Measurements from ENCODE around the gene AIM2.
"Not testable (repeated sequence)": the region's sequence is repeated elsewhere in the genome, so short reads cannot be mapped to it uniquely, and the experiment has no call there.

Gene AIM2

GRCh38 chr1:159040893-159041724 is 35.5 kb downstream of the AIM2 start:
- TF ChIP-seq, protein P1, sequence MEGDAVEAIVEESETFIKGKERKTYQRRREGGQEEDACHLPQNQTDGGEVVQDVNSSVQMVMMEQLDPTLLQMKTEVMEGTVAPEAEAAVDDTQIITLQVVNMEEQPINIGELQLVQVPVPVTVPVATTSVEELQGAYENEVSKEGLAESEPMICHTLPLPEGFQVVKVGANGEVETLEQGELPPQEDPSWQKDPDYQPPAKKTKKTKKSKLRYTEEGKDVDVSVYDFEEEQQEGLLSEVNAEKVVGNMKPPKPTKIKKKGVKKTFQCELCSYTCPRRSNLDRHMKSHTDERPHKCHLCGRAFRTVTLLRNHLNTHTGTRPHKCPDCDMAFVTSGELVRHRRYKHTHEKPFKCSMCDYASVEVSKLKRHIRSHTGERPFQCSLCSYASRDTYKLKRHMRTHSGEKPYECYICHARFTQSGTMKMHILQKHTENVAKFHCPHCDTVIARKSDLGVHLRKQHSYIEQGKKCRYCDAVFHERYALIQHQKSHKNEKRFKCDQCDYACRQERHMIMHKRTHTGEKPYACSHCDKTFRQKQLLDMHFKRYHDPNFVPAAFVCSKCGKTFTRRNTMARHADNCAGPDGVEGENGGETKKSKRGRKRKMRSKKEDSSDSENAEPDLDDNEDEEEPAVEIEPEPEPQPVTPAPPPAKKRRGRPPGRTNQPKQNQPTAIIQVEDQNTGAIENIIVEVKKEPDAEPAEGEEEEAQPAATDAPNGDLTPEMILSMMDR (IDR thresholded peaks at IDR 0.05; ENCODE audit: low read depth, low read length, missing control alignments), result no peak
- no peak for DNase-seq (ENCODE audit: low read depth)
- H3K4me3 ChIP-seq (ENCODE audit: low read depth, low read length), result no peak overlapping the region

DNA sequence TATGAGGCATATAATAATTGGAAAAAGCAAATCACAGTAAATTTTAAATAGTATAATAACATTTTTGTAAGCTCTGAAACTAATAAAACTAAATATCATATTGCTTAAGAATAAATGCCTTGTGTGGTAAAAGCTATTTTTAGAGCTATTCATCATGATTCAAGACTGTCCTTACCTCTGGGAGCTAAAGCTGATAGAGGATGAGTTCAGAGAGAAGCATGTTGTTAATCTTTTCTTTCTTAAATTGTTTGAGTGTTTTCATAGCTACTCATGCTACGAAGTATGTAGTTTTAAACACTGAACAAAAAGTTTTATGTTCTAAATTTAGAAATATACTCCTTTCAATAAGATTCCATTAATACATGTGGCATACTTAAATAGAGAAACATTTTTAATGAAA is 36.4 kb downstream of the AIM2 start:
- H3K4me3 ChIP-seq (ENCODE audit: low read depth, low read length), result no peak overlapping the region
- no peak for DNase-seq (ENCODE audit: low read depth)
- TF ChIP-seq, protein P1 (IDR thresholded peaks at IDR 0.05; ENCODE audit: low read depth, low read length, missing control alignments), result no peak

DNA sequence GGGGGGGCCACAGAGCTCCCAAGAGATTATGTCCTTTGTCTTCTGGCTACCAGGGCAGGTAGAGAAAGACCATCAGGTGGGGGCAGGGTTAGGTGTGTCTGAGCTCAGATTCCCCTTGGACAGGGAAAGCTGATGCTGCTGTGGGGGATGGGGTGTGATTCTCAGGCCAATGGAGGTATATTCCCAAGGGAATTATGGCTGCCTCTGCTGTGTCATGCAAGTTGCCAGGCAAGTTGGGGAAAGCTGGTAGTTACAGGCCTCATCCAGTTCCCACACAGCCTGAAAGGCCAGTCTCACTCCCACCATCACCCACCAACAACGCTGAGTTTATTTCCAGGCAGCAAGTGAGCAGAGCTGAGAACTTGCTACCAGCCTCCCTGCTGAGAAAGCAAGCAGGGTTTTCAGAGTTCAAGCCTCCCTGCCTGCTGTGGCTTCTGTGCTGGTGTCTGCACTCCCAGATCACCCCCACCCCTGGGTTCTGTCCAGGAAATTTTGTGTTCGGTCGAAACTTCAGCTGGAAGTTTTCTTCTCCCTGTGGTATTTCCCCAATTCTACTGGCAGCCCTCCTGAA is 45.6 kb downstream of the AIM2 start:
- TF ChIP-seq, protein P1 (IDR thresholded peaks at IDR 0.05; ENCODE audit: low read depth, low read length, missing control alignments), result no peak
- no peak for DNase-seq (ENCODE audit: low read depth)

GRCh38 chr1:159030311-159030710 is 46.3 kb downstream of the AIM2 start:
- no peak for DNase-seq (ENCODE audit: low read depth)
- TF ChIP-seq, protein P1 (IDR thresholded peaks at IDR 0.05; ENCODE audit: low read depth, low read length, missing control alignments), result no peak
- no peak overlapping the region for H3K4me3 ChIP-seq (ENCODE audit: low read depth, low read length)

More for the DNA sequence above, 45.6 kb downstream of the AIM2 start:
- H3K4me3 ChIP-seq (ENCODE audit: low read depth, low read length), result no peak overlapping the region

- not testable (repeated sequence) for DNase-seq (ENCODE audit: low read depth); H3K4me3 ChIP-seq (ENCODE audit: low read depth, low read length)
Measured at GRCh38 chr1:159026841-159027240, 49.7 kb downstream of the AIM2 start.

DNA sequence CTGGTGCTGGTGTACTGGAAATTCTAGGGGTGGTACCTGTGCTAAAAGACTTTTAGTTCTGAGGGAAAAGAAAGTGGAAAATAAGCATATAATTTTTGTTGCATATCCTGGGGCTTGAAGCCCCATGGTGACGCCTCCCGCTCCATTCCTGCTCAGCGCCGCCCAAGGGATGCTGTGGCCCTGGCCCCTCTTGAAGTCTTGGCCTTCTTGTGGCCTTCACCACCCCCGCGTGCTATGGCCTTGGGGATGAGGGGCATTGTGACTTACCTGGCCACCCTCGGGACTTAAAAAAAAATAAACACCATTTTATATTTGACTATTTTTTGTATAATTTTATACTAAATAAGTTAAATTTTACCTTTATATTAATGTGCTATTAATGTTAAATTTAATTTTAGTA is 51.5 kb downstream of the AIM2 start:
- H3K4me3 ChIP-seq (ENCODE audit: low read depth, low read length), result no peak overlapping the region
- TF ChIP-seq, protein P1 (IDR thresholded peaks at IDR 0.05; ENCODE audit: low read depth, low read length, missing control alignments), result no peak
- no peak for DNase-seq (ENCODE audit: low read depth)

DNA sequence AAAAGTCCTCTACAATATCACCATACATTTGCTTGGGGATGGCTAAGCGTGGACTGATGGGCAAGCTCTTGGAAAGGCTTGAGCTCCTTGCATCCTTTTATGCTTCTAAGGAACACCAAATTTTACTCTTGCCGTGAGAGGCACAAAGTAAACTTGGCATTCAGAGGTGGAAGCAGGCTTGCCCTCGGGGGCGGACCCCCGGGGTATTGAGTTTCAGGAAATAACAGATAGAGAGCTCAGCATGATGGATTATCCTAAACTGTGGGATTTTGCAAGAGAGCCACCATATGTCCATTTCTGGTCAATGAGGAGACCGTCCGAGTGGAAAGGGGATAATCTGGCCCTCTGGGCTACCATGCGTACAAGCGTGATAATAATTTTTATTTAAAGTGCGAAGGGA is 52.8 kb downstream of the AIM2 start:
- DNase-seq (ENCODE audit: low read depth), result no peak
- no peak overlapping the region for H3K4me3 ChIP-seq (ENCODE audit: low read depth, low read length)
- TF ChIP-seq, protein P1 (IDR thresholded peaks at IDR 0.05; ENCODE audit: low read depth, low read length, missing control alignments), result no peak

All from GM12864 (cell line).